HG03378 (cell line): ENCODE results near the gene KYAT1.
A peak's percentile ranks its signal among the peaks of the same experiment; 100 is the strongest.
"Not testable (repeated sequence)": the region's sequence is repeated elsewhere in the genome, so short reads cannot be mapped to it uniquely, and the experiment has no call there.

Experiments used
- ATAC-seq: cut with Tn5 transposase; IDR thresholded peaks from one replicate; pipeline ENCODE4 v1.9.1; 2021; ENCODE audit warnings: mild to moderate bottlenecking, moderate library complexity; ENCODE audit not compliant: unreplicated experiment

KYAT1 gene

DNA sequence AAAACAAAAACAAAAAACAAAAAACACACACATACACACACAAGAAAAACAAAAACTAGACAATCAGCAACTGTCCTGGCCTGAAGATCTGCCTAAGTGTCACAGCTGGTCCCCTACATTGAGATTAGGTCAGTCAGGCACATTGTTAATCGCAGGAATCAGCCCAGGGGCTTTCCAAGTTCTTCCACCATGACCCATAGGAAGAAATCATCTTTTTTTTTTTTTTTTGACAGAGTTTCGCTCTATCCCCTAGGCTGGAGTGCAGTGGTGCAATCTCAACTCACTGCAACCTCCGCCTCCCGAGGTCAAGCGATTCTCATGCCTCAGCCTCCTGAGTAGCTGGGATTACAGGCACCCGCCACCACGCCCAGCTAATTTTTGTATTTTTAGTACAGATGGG, 38.6 kb downstream of the KYAT1 start:
- not testable (repeated sequence) for ATAC-seq

DNA sequence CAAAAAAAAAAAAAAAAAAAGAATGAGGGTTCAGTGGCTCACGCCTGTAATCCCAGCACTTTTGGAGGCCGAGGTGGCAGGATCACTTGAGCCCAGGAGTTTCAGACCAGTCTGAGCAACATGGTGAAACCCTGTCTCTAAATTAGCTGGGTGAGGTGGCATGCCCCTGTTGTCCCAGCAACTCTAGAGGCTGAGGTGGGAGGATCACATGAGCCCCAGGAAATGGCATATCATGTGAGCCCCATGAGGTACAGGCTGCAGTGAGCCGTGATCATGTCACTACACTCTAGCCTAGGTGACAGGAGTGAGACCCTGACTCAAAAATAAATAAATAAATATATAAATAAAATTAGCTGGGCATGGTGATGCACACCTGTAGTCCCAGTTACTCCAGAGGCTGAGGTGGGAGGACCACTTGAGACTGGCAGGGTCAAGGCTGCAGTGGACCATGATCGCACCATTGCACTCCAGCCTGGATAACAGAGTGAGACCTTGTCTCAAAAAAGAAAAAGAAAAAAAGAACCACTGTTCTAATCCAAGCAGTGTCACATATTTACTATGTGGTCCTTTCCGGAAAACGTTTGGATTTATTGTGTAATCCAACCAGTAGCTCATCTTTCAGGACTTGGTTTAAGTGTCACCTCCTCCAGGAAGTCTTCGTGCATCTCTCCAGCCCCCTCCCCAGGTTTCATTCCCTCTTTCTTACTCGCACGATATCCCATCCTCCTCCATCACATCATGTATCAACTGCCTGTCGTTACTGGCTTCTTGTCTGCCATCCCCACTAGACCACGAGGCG, 39.9 kb downstream of the KYAT1 start:
- no peak for ATAC-seq

- no peak for ATAC-seq
Measured at GRCh38 chr9:128840524-128840923, 41.2 kb downstream of the KYAT1 start.

- no peak for ATAC-seq
Measured at GRCh38 chr9:128838338-128838737, 43.4 kb downstream of the KYAT1 start.

DNA sequence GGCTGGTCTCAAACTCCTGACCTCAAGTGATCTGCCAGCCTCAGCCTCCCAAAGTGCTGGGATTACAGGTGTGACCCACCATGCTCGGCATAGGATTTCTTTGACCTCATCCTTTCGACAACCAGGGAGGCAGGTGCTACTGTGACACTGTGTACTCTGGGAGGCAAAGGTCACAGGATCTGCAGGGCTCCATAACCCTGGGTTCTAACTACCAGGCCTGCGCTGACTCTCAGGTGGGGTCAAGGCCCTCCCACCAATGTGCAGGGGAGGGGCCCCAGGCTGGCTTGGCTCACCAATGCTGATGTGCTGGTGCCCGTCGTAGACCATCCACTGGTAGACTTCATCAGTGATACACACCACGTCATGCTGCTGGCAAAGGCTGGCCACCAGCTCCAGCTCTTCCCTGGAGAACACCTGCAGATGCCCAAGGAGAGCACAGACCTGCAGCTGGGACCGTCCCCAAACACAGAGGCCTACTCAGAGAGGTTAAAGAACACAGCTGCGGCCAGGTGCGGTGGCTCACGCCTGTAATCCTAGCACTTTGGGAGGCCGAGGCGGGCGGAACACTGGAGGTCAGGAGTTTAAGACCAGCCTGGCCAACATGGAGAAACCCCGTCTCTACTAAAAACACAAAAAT, 45.1 kb downstream of the KYAT1 start:
- ATAC-seq: no peak

DNA sequence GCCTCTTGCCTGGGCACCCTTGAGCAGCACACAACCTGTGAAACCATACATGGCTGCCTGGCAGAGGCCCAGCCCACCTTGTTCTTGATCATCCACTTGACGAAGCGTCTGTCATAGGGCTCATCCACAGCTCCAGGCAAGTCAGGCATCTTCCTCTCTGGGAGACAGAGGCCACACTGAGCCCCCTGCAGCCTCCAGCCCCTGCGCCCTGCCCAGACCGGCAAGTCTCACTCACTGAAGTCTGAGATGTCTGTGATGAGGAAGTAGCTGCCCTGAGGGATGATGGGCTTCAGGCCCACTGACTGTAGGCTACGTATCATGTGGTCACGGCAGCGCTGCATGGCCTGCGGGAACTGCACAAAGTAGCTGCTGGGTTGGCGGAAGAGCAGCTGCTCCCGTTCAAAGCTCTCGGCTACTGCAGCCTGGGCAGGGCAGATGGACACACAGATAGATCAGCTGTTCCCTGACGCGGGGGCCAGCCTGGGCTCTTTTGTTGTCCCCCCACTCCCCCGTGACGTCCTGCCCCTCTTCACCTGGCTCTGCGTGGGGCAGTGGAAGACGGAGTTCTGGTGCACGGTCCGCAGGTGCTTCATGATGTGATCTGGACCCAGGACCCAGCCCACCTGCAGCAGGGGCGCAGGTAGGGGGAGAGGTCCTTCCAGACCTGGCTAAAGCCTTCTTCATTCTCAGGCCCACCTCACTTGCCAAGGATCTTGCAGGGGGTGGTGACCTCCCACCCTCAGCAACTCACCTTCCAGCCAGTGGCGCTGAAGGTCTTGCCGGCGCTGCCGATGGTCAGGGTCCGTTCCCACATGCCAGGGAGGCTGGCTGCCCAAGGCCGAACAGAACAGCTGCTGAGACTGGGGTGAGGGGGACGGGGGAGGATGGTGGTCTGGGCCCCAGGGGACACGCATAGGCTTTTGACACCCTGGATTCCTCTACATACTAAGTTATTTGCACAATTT, 46.2 kb downstream of the KYAT1 start:
- no peak for ATAC-seq

- ATAC-seq: no peak
Measured at GRCh38 chr9:128833696-128834095, 48.1 kb downstream of the KYAT1 start.

DNA sequence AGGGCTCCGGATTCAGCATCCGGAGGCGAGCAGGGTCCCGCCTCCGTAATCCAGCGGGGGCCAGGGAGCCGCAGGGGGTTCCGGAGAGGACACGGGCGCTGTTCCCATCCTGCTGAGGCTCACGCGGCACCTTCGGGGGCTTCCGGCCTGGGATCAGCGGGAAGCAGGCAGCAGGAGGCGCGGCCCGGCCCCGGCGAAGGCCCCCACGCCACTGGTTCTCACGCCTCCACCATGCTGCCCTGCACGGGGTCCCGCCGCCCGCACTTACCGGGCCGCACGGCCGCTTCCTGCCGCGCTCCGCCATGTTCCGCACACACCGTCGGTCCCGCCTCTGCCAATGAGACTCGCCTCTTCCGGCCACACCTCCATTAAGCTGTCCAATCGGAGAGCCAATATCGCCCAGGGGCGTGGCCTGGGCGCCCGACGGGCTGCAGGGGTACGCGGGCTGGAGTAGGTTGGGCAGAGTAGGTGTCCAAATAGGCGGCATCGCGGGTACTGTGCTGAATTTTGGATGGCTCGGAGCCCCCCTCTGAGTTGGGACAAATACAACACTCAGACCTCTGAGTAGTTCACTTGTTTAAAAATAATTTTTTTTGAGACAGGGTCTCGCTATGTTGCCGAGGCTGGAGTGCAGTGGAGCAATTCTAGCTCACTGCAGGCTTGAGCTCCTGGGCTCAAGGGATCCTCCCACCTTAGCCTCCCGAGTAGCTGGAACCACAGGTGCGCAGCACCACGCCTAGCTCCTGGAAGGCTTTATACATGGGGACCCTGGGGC, 52.1 kb downstream of the KYAT1 start, which contains the start of gene SPOUT1:
Gene SPOUT1, minus strand, starts transcription at position 318 of the 775 bp plus-strand sequence. Its CDS starts 14 bp downstream, at position 304.
- ATAC-seq: peak; percentile 90

DNA sequence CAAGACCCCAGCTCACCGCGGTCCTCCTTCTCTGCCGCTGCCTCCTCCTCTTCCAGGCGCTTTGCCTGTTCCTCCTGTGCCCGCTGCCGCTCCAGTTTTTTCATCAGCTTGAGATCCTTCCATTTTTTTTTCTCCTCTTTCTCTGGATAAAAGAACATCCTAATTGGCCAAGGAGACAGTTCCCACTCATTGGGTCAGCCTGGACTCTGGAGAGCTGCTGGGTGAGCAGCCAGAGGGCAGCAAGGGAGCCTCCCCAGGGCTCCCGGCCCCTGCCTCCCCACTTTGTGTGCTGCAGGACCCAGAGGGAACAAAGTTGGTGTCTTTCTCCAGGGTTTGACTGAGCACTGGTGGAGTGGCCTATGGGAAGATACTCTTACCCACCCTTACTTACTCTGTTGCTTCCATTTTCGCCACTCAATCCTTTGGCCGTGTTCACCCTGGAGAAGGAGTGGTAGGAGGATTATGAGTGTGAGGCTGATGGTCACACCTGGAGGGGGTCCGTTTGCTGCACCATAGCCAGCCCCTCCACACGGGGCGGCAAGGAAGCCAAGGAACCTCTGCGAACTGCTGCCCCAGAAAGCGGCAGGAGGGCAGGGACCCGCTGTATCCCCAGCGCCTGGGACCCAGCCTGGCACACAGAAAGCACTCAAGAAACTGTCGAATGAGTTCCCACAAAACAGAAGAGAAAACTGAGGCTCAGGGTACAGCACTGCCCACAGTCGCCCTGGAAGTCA, 52.9 kb downstream of the KYAT1 start:
- no peak for ATAC-seq

DNA sequence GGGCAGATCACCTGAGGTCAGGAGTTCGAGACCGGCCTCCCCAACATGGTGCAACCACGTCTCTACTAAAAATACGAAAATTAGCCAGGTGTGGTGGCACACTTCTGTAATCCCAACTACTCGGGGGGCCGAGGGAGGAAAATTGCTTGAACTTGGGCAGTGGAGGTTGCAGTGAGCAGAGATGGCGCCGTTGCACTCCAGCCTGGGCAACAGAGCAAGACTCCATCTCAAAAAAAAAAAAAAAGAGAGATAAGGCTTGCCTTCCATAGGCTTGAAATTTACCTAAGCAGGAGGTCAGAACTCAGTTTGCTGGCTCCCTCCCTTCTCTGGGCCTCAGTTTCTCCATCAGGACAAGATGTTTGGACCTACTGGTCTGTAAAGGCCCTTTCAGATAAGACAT, 53.5 kb downstream of the KYAT1 start:
- no peak for ATAC-seq

- no peak for ATAC-seq
Measured at GRCh38 chr9:128825923-128826700, 55.6 kb downstream of the KYAT1 start.

- ATAC-seq: no peak
Measured at GRCh38 chr9:128824911-128825310, 56.8 kb downstream of the KYAT1 start.

DNA sequence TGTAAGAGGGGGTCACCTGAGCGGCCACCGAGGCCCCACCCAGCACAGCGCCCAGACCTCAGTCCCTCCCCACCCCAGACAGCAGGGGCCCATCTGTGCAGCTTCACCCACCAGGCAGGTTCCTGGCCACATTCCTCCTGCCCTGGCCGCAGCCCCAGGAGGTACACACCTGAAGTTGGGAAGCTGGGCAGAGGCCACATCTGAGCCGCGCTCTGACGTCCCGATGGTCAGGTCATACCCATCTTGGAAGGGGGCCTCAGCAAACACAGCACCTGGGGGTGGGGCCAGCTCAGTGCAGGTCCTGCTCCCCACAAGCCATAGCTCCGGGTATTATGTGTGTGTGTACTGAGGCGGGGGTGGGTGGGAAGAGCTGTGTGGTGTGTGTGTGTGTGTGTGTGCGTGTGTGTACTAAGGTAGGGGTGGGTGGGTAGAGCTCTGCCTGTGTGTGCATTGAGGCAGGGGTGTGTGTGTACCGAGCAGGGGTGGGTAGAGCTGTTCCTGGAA, 57.8 kb downstream of the KYAT1 start:
- ATAC-seq: no peak

GRCh38 chr9:128823362-128823902, 58.3 kb downstream of the KYAT1 start:
- ATAC-seq: no peak

DNA sequence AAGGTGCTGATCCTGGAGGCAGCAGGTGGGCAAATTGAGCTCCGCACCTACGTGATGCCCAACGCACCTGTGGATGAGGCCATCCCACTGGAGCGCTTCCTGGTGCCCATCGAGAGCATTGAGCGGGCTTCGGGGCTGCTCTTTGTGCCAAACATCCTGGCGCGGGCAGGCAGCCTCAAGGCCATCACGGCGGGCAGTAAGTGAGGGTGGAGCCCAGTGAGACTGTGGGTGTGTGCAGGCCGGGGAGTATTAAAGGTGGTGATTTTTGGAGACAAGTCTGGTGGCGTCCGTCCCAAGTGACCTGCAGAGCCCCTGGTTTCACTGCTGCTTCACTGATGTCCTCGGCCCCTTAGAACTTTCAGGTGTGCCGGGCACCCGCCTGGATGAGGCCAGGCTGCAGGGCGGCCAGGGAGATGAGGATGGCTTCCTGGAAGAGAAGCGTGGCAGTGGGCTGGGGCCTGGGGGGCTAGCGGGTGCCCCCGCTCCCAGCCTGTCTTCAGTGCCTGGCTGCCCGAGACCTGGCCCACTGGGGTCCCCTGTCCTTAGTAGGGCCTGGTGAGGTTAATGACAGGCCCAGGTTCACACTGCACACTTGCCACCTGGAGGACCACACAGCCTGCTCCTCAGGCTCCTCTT, 59.2 kb downstream of the KYAT1 start:
- ATAC-seq: no peak

- no peak for ATAC-seq
Measured at GRCh38 chr9:128821584-128822406, 60.0 kb downstream of the KYAT1 start.
